ENCODE results near the gene CBX4.
A peak's percentile ranks its signal among the peaks of the same experiment; 100 is the strongest.

The CBX4 gene

GRCh38 chr17:79838522-79839274, 542 bp downstream of the CBX4 start (continued):
- no peak for TF ChIP-seq ZSCAN18 (tag by site-specific recombination; IDR thresholded peaks at IDR 0.05)
- no peak for TF ChIP-seq ZNF10 (tag by site-specific recombination; IDR thresholded peaks at IDR 0.05)
- TF ChIP-seq BCL6B (tag by site-specific recombination; IDR thresholded peaks at IDR 0.05): no peak
- TF ChIP-seq GFI1B (tag by site-specific recombination; IDR thresholded peaks at IDR 0.05): no peak
- TF ChIP-seq ZNF677 (tag by site-specific recombination; IDR thresholded peaks at IDR 0.05): no peak
- peak; percentile 66; the same call in 1 of the 2 replicates for TF ChIP-seq ZBTB20 (tag by site-specific recombination; IDR thresholded peaks at IDR 0.05)
- no peak for TF ChIP-seq ZNF404 (tag by site-specific recombination; IDR thresholded peaks at IDR 0.05)
- TF ChIP-seq AEBP2 (tag by site-specific recombination; IDR thresholded peaks at IDR 0.05; ENCODE audit: borderline replicate concordance): no peak
- no peak for TF ChIP-seq ZBTB1 (tag by site-specific recombination; IDR thresholded peaks at IDR 0.05)
- no peak for TF ChIP-seq ZNF548 (tag by site-specific recombination; IDR thresholded peaks at IDR 0.05)
- no peak for TF ChIP-seq ZNF792 (tag by site-specific recombination; IDR thresholded peaks at IDR 0.05)
- TF ChIP-seq ZNF510 (tag by site-specific recombination; IDR thresholded peaks at IDR 0.05; ENCODE audit: insufficient replicate concordance): no peak
- no peak for TF ChIP-seq ZNF629 (tag by site-specific recombination; IDR thresholded peaks at IDR 0.05)
- peak; percentile 21; the same call in 1 of the 2 replicates for TF ChIP-seq ZNF2 (tag by site-specific recombination; IDR thresholded peaks at IDR 0.05)
- TF ChIP-seq ZNF324 (tag by site-specific recombination; IDR thresholded peaks at IDR 0.05): no peak
- TF ChIP-seq ZNF157 (tag by site-specific recombination; IDR thresholded peaks at IDR 0.05): no peak
- no peak for TF ChIP-seq GLIS1 (tag by site-specific recombination; IDR thresholded peaks at IDR 0.05)
- no peak for TF ChIP-seq ZNF626 (tag by site-specific recombination; IDR thresholded peaks at IDR 0.05)
- 0 out of 2 replicates have a peak, but pooled peaks have one; percentile 40 for TF ChIP-seq REPIN1 (tag by site-specific recombination; IDR thresholded peaks at IDR 0.05; ENCODE audit: low read depth)
- TF ChIP-seq CTCF (tag by site-specific recombination; IDR thresholded peaks at IDR 0.05): no peak
- no peak for TF ChIP-seq WT1 (tag by site-specific recombination; IDR thresholded peaks at IDR 0.05)
- no peak for TF ChIP-seq ZNF221 (tag by site-specific recombination; IDR thresholded peaks at IDR 0.05; ENCODE audit: borderline replicate concordance)
- TF ChIP-seq ZNF394 (tag by site-specific recombination; IDR thresholded peaks at IDR 0.05; ENCODE audit: borderline replicate concordance): 0 out of 2 replicates have a peak, but pooled peaks have one; percentile 39
- TF ChIP-seq ZNF449 (tag by site-specific recombination; IDR thresholded peaks at IDR 0.05): no peak
- TF ChIP-seq TCF7L2 (IDR thresholded peaks at IDR 0.05; ENCODE audit: borderline replicate concordance, low read depth, low read length): no peak
- no peak for TF ChIP-seq ZNF791 (tag by site-specific recombination; IDR thresholded peaks at IDR 0.05)
- TF ChIP-seq BCL11A (tag by site-specific recombination; IDR thresholded peaks at IDR 0.05; ENCODE audit: low read depth): no peak
- TF ChIP-seq ZNF148 (tag by site-specific recombination; IDR thresholded peaks at IDR 0.05; ENCODE audit: borderline replicate concordance): no peak
- no peak for TF ChIP-seq ZNF184 (tag by site-specific recombination; IDR thresholded peaks at IDR 0.05)
